Stimulated activated CD8-positive, alpha-beta memory T cell treated with anti-CD3 and anti-CD28 coated beads, Interleukin-15, amount 100 ng/mL, for 24 hours (primary cell): ENCODE data around the gene CLRN3.

Experiments
- DNase-seq: peaks from one replicate; pipeline ENCODE4 v3.0.0-alpha.2; 2020; ENCODE audit warnings: low read depth

Gene CLRN3

DNA sequence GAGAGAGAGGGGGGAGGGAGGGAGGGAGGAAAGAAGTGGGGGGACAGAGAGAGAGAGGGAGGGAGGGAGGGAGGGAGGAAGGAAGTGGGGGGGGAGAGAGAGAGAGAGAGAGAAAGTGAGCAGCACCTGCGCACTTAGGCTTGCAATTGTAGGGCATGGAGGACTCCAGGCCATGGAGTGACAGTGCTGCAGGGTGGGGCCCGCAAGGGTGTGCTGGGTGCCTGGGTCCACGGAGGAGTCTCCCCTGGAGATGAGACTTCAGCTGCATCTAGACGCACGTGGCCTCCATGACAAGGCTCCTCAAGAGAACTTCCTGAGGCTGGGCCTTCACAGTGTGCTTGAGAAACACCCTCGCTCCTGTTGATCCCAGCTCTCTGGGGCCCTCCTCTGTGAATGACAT is 44.5 kb downstream of the CLRN3 start:
- no peak for DNase-seq

GRCh38 chr10:127845756-127846155 is 47.0 kb downstream of the CLRN3 start:
- no peak for DNase-seq

- DNase-seq = no peak
Measured at GRCh38 chr10:127840884-127841283, 51.9 kb downstream of the CLRN3 start.

DNA sequence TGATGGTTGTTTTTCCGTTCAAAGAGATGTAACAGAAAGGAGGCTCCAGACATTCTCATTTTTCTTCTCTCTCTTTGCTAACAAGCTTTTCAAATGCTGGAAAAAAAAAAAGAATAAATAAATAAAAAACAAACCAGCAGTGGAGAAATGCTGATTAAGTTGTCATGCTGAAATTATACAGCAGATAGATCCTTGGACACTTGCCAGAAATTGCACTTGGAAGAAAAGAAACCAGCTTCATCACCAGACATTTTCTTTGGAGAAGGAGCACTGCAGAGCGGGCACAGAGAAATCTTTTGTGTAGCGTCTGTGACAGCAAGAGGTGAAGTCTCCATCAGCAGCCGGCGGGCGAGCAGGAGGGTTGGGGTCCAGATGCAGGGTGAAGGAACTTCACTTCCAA is 55.8 kb downstream of the CLRN3 start:
- DNase-seq = no peak

GRCh38 chr10:127836176-127836575 is 56.6 kb downstream of the CLRN3 start:
- DNase-seq = no peak

DNA sequence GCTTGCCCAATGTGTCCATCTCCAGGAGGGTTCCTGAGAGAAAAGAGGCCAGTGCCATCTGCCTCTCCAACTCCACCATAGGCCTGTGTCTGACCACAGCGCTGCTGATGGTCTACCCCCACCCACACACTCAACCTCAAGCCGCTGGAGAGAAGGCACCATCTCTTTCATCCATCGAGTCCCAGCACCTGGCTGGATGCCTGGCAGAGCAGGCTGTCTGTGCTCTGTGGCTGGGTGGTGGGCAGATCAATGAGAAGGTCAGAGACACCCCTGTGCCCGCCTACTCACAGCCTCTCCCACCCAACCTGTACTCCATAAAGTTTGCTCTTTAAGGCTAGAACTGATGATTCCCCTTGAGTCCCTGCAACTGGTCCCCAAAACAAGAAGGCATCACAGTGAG is 58.0 kb downstream of the CLRN3 start:
- DNase-seq = no peak

- DNase-seq = no peak
Measured at GRCh38 chr10:127834221-127834620, 58.5 kb downstream of the CLRN3 start.

DNA sequence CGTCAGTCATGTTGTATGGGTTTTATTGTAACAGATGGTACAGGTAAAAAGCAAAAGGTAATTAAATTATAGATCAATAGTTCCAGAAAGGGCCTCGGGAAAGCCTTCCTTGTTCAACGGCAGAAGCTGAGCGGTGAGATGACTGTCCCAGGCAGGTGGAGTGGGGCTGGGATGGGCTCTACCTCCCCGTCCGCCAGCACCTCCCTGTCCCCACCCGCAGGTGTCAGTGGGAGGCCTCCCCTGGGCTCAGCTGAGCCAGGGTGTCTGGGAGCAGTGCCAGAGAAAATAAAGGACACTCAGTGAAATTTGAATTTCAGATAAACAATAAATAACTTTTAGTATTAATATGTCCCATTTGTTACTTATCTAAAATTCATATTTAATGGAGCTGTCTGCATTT is 58.9 kb downstream of the CLRN3 start:
- no peak for DNase-seq

- DNase-seq = no peak
Measured at GRCh38 chr10:127832501-127832900, 60.2 kb downstream of the CLRN3 start.

DNA sequence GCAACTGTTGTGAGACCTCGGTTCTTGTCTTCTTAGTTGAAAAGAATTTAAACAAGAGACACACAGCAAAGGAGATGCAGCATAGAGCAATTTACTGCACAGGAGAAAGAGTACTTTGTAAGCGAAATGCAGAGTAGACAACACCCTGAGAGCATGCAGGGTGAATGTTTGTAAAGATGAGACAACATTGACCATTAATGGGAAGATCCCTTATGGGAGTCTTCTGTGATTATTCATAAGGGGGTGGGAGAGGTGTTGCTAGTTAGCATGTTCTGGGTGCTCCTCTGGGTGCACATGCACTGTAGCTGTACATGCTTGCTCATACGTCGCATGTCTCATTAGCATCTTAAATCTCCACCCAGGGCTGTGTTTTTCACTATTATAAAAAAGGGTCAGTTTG is 62.3 kb downstream of the CLRN3 start:
- DNase-seq = no peak
